ENCODE results near the gene CD52.

The CD52 gene

DNA sequence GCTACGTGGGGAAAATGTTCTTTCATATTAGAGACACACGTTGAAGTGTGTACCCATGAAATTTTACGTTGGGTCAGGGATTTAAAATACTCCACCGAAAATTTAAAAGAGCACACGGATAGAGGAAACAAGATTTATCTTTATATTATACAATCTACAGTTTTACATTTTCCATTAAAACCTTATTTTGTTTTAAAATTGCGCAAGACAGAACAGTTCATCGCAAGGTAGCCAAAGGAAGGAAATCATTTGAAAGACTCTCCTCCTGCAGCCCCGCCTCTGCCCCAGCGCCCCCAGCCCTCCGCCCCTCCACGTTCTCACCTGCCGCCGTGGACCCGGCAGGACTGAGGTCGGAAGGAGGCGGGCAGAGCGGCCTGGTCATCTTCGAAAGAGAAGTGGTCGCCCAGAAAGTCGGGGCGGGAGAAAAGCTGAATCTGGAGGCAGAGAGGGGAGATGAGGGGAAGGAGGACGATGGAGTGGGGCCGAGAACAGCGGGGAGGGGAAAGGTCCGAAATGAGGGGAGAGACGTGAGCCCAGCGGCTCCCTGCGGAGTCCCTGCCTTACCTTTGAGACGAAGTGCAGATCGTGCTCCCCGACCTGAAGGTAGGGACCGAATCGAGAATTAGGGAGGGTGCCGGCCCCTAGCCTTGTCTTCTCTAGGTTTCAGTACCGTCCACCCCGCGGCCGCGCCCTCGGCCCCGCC is 18.2 kb downstream of the CD52 start:
- no peak for DNase-seq

DNA sequence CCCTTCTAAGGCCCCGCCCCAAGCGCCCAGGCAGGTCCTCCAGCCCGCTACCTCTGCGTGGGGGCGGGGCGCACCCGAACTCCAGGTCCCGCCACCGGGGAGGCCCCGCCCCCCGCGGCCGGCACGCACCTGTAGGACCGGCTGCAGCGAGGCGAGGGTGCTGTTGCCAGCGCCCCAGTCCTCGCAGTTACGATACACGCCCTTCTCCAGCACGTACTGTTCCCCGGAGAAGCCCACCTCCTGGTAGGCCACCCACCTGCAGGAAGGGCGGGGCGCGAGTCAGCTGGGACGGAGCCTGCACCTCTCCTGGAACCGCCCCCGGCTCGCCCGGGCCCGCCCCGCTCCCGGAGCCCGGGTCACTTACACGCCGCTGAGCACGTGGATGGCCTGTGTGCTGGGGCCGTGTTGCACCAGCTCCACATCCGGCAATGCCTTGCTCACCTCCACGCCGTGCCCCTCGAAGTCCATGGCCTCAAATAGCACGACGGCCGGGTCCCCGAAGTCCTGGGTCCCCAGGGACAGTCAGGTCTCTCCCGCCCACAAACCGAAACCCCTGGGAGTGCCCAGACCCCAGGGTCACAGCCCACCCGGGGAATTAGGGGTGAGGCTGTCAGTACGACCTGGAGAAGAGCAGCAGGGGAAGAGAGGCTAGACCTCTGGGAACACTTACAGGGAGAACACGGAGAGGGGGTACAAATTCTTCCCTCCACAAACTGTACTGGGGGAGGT is 18.9 kb downstream of the CD52 start:
- peak; percentile 86 to 87 for DNase-seq

DNA sequence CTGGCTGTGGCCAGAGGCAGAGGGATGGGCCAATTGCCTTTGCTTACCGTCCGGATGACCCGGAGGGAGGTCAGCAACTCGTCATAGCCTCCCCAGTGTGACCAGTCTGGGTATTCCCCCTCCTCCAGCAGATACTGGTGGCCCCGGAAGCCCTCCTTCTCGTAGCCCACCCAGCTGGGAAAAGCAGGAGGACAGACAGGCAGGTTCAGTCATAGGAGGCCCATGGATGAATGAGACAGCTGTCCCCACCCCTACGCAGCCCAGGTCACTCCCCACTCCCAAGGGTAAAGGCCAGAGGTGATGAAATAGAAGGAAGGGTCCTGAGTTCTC is 19.4 kb downstream of the CD52 start:
- DNase-seq = no peak

DNA sequence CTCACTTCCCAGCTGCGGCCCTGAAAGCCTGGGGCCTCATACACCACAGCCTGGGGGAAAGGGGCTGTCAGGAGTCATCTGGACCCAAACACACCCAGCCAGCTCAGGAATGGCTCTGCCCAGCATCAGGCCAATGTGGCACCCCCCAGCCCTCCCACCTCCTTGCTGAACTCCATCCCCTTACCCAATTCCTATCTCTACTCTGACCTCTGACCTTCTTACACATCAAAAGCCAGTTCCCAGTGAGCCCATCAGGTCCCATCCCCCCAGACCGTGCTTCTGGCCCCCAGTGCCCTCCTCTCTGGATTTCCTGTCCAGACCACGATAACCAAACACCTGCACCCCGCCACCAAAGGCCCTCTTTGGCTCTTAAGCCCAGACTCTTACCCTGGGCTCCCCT is 19.9 kb downstream of the CD52 start:
- DNase-seq = no peak

DNA sequence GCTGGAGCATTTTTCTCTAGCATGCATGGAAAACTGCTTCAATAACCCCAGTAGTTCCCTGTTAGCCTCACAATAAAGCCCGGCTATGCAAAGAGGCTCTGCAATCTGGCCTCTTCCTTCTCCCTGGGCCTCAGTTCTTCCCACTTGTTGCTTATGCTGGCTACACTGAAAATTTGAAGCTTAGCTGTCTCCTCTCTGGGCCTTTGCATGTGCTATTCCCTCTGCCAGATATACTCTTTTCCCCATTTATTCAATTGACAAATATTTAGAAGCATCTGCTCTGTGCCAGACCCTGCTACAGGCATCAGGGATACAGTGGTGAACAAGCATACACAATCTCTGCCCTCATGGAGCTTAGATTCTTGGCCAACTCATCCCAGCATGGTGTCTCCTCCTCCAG is 20.9 kb downstream of the CD52 start:
- no peak for DNase-seq

DNA sequence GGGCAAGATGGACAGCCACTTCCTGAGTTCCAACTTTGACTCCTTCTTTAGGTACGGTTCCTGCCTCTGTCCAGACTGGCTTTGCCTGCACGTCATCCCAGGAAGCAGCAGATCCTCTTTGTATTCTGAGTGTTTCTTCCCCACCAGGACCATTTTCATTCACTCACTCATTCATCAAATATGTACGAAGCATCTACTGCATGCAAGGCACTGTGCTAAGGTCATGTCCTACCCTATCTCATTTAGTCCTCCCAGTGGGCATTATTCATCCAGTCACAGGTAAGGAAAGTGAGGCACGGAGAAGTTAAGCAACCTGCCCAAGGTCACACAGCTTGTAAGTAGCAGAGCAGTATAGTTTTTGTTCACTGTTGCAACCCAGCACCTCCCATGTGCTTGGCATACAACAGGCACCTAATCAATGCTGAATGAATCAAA is 22.3 kb downstream of the CD52 start:
- DNase-seq = no peak

DNA sequence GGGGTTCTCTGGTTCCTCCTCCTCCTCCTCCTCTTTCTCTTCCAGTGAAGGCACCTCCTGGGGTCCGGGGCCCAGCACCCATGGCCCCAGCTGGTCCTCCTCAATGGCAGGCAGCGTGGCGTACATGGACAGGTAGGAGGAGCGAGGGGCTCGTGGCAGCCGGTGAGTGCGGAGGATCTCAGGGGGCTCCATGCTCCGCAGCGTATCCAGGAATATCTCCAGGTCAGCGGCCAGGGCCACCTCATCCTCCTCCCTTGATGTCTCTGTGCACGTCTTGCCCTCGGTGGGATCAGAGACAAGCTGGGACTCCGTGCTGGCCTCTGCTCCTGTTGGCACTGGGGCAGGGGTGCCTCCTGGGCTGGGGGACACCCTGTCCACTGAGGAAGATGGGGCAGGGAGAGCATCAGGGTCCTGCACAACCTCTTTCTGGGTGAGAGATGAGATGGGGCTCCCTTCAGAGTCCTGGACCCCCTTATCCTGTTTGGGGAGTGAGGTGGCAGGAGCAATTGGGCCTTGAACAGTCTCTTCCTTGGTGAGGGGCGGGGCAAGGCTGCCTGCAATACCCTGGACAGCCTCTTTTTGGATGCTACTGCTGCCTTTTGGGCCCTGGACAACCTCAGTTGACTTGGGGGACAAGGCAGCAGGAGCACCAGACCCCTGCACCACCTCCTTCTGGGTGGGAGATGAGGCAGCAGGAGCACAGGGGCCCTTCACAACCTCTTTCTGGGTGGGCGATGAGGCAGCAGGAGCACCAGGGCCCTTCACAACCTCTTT is 26.6 kb downstream of the CD52 start:
- no peak for DNase-seq

DNA sequence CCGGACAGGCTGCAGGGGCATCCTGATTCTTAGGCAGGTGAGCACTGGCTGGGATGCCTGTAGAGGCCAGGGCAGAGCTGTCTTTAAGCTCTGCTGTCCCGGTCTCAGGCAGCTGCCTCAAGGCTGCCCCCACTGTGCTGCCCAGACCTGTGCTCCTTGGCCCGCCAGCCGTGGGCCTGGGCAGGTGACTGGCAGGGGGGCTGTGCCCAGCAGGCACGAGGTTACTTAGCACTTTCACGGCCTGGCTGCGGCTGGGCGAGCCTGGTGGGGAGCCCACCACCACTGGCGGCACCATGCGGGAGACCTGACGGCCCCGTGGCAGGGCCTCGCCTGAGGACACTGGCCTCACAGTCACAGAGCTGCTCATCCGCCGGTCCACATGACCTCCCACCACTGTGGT is 28.0 kb downstream of the CD52 start:
- no peak for DNase-seq

DNA sequence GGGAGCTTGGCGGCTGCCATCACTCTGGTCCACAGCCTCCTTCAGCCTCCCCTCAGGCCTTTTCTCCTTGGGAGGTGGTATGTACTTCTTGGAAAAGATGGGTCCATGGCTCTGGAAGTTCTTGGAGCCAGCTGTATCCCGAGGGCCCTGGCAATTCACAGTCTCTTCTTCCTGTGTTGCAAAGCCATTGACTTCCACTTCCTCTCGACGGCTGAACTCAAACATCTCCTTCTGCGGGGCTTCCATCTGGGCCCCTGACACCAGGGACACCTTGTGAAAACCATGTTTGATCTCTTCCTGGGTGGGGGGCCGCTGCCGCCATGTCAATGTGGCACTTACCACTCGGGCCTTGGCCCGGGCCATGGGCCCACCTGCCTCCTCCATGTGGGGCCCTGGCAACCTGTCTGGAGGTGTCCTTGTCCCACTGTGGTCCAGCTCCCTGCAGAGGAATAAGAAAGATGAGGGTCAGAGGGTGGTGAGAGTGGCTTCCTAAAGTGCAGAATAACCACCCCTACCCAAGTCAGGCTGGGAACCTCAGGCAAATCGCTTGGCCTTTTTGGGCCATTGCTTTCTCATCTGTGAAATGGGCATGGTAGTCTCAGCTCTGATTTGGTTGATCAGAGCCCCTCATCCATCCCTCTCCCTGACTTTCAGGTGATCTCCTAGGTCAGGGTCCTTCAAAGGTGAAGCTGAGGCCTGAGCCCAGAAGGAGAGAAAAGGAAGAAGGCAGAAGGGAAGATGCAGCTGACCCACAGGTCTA is 28.7 kb downstream of the CD52 start:
- DNase-seq = no peak

DNA sequence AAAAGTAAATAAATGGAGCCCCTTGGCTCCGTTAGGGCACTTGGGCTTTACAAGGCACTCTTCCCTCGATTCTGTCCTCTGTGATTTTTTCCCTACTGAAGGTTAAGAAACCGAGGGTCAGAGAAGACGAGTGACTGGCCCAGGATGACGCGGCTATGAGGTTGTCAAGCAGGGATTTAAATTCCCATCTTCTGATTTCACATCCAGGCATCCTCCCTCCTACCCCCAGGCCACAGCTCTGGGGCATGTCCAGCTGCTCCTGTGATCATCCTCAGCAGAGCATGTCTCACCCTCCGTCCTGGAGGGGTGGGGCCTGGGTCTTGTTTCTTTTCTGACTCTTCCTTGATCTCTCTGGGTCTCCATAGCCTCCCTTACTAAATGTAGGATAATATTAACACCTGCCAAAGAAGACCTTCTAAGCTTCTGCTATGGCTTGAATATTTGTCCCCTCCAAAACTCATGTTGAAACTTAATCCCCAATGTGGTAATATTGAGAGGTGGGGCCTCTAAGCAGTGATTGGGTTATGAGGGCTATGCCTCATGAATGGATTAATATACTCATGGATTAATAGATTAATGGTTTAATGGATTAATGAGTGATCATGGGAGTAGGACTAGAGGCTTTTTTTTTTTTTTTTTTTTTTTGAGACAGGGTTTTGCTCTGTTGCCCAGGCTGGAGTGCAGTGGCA is 31.6 kb downstream of the CD52 start:
- DNase-seq = no peak

DNA sequence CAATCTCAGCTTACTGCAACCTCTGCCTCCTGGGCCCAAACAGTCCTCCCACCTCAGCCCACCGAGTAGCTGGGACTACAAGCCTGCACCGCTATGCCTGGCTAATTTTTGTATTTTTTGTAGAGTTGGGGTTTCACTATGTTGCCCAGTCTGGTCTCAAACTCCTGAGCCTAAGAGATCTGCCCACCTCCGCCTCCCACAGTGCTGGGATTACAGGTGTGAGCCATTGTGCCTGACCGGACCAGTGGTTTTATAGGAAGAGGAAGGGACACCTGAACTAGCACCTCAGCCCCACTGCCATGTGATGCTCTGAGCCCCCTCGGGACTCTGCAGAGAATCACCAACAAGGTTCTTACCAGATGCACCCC is 32.1 kb downstream of the CD52 start:
- DNase-seq = no peak

DNA sequence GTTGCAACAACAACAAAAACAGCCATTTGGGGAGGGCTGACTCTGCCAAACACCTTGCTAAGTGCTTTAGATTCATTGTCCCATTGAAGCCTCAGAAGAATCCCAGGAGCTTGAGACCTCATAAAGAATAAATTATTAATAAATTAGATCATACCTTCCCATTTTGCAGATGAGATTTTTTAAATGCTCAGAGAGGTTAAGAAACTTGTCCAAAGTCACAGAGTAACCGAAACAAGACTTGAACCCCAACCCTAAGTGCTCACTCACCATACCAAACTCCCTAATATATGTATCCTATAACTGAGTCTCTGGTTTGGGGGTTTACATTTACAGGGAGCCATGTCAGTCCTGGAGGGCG is 32.6 kb downstream of the CD52 start:
- no peak for DNase-seq

DNA sequence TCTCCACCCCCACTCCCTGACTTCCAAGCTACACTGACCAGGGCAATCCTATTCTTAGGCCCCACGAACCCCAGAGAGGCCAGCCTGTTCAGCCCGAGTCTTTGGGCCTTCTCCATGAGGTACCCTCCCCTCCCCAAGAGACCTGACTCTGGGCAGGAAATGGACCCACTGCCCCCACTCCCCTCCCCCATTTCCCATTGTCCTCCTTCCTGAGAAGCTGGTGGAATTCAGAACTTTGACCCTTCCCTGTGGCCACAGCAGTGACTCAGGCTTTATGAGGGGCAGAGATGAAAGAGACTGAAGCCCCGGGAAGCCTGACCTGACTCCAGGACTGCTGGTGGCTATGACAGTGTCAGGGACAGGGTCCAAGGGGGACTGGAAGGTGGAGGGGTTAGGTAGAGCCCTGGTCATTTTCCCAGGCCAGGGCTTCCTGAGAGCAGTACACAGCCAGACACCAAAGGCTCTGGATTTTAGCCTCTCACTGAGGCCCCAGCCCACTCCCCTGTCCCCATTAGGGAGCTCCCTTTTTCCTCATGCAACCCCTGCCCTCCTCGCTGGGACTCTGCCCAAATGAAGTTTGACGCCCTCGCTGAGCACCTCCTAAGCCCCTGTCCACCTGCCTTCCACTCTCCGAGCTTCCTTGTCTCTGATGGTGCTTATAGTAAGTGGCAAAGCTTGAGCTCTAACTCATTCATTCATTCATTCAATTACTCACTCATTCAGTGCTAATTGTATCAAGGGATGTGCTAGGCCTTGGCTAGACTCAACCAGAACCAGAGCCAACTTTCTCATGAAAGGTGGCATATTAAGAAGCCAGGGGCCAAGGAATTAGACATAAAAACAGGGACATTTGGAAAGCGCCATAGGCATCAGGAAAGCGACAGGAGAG is 33.2 kb downstream of the CD52 start:
- no peak for DNase-seq

DNA sequence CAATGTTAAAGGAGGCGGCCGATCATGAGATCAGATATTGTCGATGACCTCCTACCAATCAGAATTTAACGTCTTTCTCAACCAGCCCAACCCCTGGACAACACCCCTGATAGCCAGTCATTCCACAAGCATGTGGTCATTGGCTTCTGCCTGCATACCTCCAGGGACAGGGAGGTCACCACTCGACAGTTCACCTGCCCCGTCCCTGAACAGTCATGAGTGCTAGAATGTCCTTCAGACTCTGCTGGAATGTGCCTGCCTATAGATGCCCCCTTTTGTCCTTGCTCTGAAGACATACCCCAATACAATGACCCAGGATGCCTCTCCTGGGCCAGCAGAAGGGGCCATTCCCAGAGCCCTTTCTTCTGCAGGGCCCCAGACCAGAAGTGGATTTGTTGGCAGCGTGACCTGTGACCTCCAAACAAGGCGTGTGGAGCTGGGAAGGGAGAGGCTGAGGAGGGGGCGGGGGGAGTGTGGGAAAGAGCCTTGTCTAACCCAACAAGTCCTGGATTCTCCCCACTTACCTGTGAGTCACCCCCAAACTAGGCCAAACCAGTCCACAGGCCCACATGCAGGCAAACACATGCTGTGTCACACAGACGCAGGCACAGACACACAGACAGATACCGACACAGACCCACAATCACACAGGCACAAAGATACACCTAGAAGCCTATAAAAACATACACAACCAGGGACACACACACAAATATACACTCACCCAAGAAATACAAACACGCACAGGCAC is 34.0 kb downstream of the CD52 start:
- DNase-seq = no peak

DNA sequence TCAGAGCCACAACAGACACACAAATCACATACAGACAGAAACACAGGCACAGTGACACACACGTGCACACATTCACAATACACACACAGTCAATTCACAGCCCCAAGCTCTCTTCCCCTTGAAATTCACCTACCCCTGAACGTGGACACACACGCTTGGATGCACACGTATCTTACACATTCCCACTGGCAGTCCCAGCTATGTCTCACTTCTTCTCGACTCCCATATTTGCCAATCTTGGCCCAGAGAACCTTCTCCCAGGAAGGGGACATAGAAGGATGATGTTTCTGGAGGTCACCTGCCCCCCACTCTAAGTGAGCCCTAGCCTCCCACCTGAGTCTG is 34.6 kb downstream of the CD52 start:
- DNase-seq = no peak

DNA sequence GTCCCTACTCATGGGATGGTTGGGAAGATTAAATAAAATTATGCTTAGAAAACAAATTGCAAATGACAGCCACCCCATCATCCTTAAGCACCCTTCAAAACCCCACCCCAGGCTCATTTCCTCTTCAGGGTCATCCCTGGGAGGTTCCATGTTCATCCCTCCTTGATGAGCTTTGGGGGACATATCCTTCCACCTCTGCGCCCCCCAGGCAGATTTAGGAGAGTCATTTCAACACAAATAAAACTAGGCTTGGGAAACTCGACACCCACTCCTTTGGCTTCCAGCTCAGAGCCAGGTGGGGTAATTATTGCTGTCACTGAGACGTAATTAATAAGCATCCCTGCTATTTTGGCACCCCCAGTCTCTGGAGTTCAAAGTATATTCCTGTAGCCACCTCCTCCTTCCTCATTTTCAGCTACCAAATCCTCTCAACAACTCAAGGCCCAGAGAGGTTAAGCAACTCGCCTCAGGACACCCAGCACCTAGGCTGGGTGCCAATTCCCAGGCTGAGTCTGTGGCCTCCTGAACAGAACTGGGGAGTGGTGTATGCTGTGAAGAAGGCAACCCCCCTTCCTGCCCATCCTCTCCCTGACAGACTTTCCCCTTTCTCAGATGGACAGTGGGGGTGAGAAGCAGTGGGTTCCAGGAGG is 35.6 kb downstream of the CD52 start:
- DNase-seq = no peak

DNA sequence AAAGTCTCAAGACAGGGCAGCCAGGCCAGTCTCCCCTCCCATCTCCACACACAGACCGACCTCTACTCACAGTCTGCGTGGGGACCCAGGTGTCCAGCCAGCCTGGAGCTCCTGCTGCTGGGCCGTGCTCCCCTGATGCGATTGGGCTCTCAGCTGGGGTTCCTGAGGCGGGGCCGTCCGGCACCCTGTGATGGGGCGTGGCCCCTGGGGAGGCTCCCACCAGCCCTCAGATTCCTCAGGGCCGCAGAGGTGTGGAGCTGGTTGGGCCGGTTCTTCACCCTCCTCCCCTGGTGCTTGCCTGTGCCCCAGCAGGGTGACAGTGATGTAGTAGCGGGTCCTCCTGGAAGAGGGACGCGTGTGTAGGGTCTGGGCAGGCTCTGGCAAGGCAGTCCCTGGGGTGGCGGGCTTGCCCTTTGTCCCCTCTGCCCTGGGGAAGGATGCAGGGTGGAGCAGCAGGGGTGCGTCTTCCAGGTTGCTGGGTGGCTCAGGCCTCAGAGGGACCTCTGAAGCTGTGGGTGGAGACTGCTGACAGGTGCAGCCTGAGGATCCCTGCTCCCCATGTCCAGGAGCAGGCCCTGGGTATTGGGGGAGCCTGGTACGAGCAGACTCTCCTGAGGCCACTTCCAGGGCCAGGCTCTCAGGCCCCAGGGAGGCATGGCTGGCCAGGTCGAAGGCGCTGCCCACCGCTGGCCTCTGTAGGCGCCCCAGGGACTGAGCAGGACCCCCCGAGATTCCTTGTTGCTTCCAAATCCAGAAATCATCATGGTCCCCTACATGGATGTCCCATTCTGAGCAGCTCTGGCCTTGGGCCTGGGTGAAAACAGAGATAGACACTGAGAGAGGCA is 36.4 kb downstream of the CD52 start, which contains the start of gene CRYBG2:
Gene CRYBG2 (minus strand): TSS at position 155 of the 845 bp plus-strand sequence. CDS start 7,473 bp downstream, outside the sequence.
- no peak for DNase-seq

DNA sequence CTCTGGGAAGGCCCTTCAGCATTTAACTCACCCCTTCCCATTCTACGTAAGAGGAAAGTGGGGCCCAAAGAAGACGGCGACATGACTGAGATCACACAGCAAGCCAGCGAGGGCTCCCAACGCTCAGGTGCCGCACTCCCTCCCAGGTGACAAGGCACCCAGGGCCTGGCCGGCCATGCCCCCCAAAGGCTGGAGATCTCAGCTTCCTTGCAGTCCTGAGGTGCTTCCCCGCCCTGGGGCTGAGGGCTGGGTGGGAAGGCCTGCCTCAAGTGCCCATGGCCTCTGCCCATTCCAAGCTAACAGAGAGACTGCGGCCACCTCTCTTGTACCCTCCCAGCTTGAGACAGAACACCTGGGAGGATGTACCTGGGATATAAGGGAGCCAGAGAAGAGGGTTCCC is 37.2 kb downstream of the CD52 start:
- DNase-seq = no peak

DNA sequence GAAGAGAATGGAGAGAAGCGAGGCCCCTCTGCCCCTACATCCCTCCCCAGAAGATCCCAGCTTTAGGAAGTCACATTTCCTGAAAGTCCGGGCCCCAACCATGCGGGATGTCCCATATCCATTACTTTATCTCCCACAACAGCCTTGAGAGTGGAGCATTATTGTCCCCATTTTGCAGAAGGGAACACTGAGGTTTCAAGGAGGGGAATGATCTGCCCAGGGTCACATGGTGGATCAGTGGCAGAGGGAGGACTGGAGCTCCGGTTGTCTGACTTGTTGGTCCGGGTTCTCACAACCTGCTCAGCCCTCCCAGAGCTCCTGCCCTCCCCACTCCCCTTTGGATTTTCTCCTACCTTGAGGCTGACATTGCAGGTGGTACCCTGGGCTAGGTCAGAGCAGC is 38.3 kb downstream of the CD52 start:
- no peak for DNase-seq
